ENCODE data around the gene L1CAM.

DNA sequence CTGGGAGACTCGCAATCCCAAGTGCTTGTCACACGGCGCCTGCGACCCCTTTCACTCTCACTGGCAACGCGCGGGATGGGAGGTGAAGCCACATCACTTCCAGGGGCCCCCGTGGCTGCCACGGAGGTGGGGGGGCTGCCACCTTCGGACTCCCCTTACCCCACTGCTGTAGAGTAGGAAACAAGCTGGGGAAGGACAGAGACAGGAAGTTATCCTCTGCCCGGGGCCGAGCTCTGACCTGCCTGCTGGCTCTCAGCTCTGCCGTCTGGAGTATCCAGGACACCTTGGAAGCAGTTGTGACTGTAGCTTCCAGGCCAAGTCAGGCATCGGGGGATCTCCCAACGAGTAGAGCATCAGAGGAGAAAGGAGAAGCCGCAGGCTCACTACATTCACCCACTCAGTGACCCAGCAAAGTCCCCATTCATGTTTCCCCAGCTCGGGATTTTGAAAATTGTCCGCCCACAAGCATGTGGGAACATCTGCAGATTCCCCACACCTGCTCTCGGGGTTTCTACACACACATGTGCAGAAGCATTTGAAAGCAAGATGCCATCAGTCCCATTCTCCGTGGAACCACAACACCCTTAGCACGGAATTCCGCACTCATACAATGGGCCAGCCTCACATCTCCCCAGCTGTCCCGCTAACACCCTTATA is 66.5 kb downstream of the L1CAM start:
- TF ChIP-seq CTCF (conservative IDR thresholded peaks at IDR 0.05; ENCODE audit: low read length) (no peak), EZH2phosphoT487 (IDR thresholded peaks at IDR 0.05; ENCODE audit: borderline replicate concordance, low read depth, low read length) (no peak)
